Liver (tissue), 9 donors: ENCODE data around the gene CLRN3. TPM values are rescaled to one million over a fixed set of nuclear protein-coding genes. Genes with fewer than 3 reads are reported as not detected.

Source experiments
- DNase-seq: peaks from one replicate; pipeline ENCODE4 v3.0.0-alpha.2; 2017; ENCODE audit warnings: low spot score
- H3K27ac ChIP-seq, 2 donors: one replicate each; pipeline ENCODE4 v1.7.0; 2013; ENCODE audit warnings: inconsistent platforms in 2 of 2, low read length in 2 of 2, control low read depth in 1 of 2, low read depth in 1 of 2, mild to moderate bottlenecking in 1 of 2
- H3K27me3 ChIP-seq, 4 donors: one replicate each; pipeline versions ENCODE4 v1.6.1 to v1.7.0; 2013; ENCODE audit warnings: low read length in 3 of 4, inconsistent platforms in 1 of 4, mild to moderate bottlenecking in 1 of 4, moderate library complexity in 1 of 4; ENCODE audit not compliant: control insufficient read depth in 4 of 4, insufficient read depth in 4 of 4
- H3K36me3 ChIP-seq, 4 donors: one replicate each; pipeline versions ENCODE4 v1.6.1 to v1.7.0; 2013; ENCODE audit warnings: low read length in 3 of 4, mild to moderate bottlenecking in 3 of 4, low read depth in 1 of 4, moderate library complexity in 1 of 4; ENCODE audit not compliant: control insufficient read depth in 4 of 4, insufficient read depth in 3 of 4
- H3K4me1 ChIP-seq, 4 donors: one replicate each; pipeline versions ENCODE4 v1.6.1 to v1.7.0; 2013; ENCODE audit warnings: low read length in 3 of 4, mild to moderate bottlenecking in 3 of 4, moderate library complexity in 1 of 4; ENCODE audit not compliant: control insufficient read depth in 4 of 4, insufficient read depth in 4 of 4
- H3K4me3 ChIP-seq, 3 donors: one replicate each; pipeline versions ENCODE4 v1.6.1 to v1.7.0; 2013; ENCODE audit warnings: low read length in 3 of 3, control low read depth in 1 of 3, low read depth in 1 of 3, mild to moderate bottlenecking in 1 of 3
- H3K9ac ChIP-seq, 2 donors: one replicate each; pipeline ENCODE4 v1.7.0; 2013; ENCODE audit warnings: low read length in 2 of 2, mild to moderate bottlenecking in 2 of 2, moderate library complexity in 2 of 2, control low read depth in 1 of 2, low read depth in 1 of 2
- H3K9me3 ChIP-seq, 4 donors: one replicate each; pipeline versions ENCODE4 v1.6.1 to v1.7.0; 2013; ENCODE audit warnings: low read length in 3 of 4; ENCODE audit not compliant: control insufficient read depth in 4 of 4
- CTCF ChIP-seq: fragments of 150-350 bp; IDR thresholded peaks from 2 replicates; pipeline ENCODE4 v1.5.1; 2017; ENCODE audit warnings: improper control_type of control experiment, low read depth, low read length; ENCODE audit not compliant: missing input control
- EGR1 ChIP-seq, 2 donors: IDR thresholded peaks; 2 replicates each; pipeline ENCODE4 v1.6.1; 2016 to 2018; ENCODE audit warnings: antibody characterized with exemption in 2 of 2, low read depth in 2 of 2
- FOXA1 ChIP-seq: IDR thresholded peaks from 2 replicates; pipeline ENCODE4 v1.6.1; 2016; ENCODE audit warnings: antibody characterized with exemption
- FOXA2 ChIP-seq: IDR thresholded peaks from 2 replicates; pipeline ENCODE4 v1.6.1; 2016; ENCODE audit warnings: antibody characterized with exemption
- GABPA ChIP-seq, 2 donors: IDR thresholded peaks in 1 of 2; conservative IDR thresholded peaks in 1 of 2; 2 replicates each; pipeline ENCODE4 v1.6.1; 2016; ENCODE audit warnings: antibody characterized with exemption in 2 of 2, mild to moderate bottlenecking in 1 of 2, moderate library complexity in 1 of 2
- HNF4G ChIP-seq: IDR thresholded peaks from 2 replicates; pipeline ENCODE4 v1.6.1; 2016; ENCODE audit warnings: antibody characterized with exemption
- MAX ChIP-seq: IDR thresholded peaks from 2 replicates; pipeline ENCODE4 v1.6.1; 2016; ENCODE audit warnings: antibody characterized with exemption
- NR2F2 ChIP-seq: IDR thresholded peaks from 2 replicates; pipeline ENCODE4 v1.6.1; 2016; ENCODE audit warnings: antibody characterized with exemption
- RAD21 ChIP-seq, 2 donors: IDR thresholded peaks; 2 replicates each; pipeline ENCODE4 v1.6.1; 2016; ENCODE audit warnings: antibody characterized with exemption in 2 of 2, mild to moderate bottlenecking in 2 of 2
- YY1 ChIP-seq: IDR thresholded peaks from 2 replicates; pipeline ENCODE4 v1.6.1; 2016; ENCODE audit warnings: antibody characterized with exemption, mild to moderate bottlenecking
- WGBS: extraction: QIAGEN DNeasy Blood & Tissue Kit; methylation state at CpG from one replicate; pipeline ENCODE4 v1.1.7; 2013; 5-methylcytosine and 5-hydroxymethylcytosine counted together
- polyA plus RNA-seq, 2 donors: library from polyadenylated mRNA; stranded (reverse) in 1 of 2; unstranded in 1 of 2; fragments of 200-250 nt in 1 of 2; fragments of >200 nt in 1 of 2; fragmentation: Nextera tagmentation in 1 of 2; extraction: Ambion mirVana in 1 of 2; gene quantifications; one replicate each; pipeline versions ENCODE4 v1.2.1 to v1.2.3, GENCODE V29; 2013 to 2015
- total RNA-seq, 2 donors: library from RNA; depleted of rRNA; stranded (reverse); fragments of >200 nt; gene quantifications; one replicate each; pipeline ENCODE4 v1.2.3, GENCODE V29; 2014
- donor health status: healthy.
- donor health status: healthy.
- donor health status: healthy.
- donor health status: healthy.
- donor health status: healthy.

CLRN3 gene
- total and polyA plus RNA-seq, 4 donors = 0.33 to 16.9 (median 6.9) TPM

DNA sequence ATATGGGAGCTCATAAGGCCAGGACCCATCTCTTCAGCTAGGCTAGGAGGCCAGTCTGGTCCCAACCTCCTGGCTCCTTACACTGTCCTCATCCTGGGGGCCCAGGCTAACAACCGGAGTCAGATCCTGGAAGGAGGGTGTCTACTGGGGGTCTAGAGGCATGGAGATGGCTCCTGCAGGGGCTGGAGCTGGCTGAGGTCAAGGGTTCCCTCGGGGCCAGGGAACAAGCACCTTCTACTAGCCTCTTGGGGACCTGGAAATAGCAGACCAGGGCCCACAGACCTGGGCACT lies 37.2 kb downstream of the CLRN3 start (continued):
- no peak for TF ChIP-seq CTCF

DNA sequence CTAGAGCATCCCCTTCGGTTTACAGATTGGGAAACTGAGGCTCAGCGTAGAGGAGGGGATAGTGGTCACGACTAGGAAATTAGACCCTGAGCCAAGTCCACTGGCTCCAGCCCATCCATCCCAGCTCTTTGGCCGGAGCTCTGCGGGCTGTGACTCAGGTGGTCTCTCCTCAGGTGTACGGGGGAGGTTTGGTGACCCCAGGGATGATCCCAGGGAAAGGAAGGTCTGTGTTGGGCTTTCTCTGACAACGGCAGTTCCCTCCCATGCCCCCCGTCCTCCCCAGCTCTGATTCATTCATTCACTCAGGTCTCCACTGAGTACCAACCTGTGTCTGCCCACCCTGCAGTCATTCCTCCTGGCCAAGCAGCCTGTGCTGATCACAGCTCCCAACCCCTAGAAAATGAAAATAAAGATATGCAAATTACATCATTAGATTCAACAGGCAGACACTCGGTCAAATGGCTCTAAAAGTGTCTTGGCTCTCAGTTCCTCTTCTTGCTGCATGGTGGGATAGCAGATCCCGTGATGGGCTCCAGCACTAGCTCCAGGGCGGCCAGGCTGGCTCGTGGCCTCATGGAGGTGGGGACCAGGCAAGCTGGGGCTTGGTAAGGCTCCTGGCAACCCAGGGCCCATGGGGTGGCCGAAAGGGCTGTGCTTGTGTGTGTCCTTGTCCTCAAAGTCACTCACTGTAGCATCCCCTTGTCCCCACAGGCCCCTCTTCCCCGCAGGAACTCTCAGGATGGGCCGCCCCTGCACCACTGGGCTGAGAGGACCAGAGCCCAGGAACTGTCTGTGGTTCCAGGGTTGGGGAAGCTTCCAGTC lies 37.8 kb downstream of the CLRN3 start:
- Histone ChIP-seq H3K9ac (no peak overlapping the region), H3K27me3 (no peaks in the 10 kb centered on the region), H3K27ac (no peak overlapping the region), H3K36me3 (no peaks in the 10 kb centered on the region), H3K4me3 (no peak overlapping the region), H3K4me1 (no peaks in the 10 kb centered on the region), H3K9me3 (no peaks in the 10 kb centered on the region)
- no peak for DNase-seq
- WGBS = 79% methylated on average over 15 of the region's 15 CpGs
- TF ChIP-seq EGR1 (IDR thresholded peaks at IDR 0.05; ENCODE audit: low read depth in 2 of 2) (no peak), FOXA2 (no peak), YY1 (no peak), FOXA1 (no peak), MAX (no peak), HNF4G (no peak)

- H3K4me3 ChIP-seq = no peak overlapping the region
- DNase-seq = peak; percentile 52
- no peaks in the 10 kb centered on the region for H3K9me3 ChIP-seq
- no peaks in the 10 kb centered on the region for H3K36me3 ChIP-seq
- no peak overlapping the region for H3K9ac ChIP-seq
- H3K27ac ChIP-seq = no peak overlapping the region
- H3K27me3 ChIP-seq = no peaks in the 10 kb centered on the region
- TF ChIP-seq CTCF (peak; percentile 83), MAX (no peak), NR2F2 (no peak), GABPA (IDR thresholded peaks at IDR 0.05 in 1 of 2, conservative IDR thresholded peaks at IDR 0.05 in 1 of 2) (no peak), RAD21 (IDR thresholded peaks at IDR 0.05) (peak; percentile 92 to 96)
- 33% methylated on average over 19 of the region's 19 CpGs for WGBS
- H3K4me1 ChIP-seq = no peaks in the 10 kb centered on the region
Measured at GRCh38 chr10:127853868-127854768, 38.6 kb downstream of the CLRN3 start.
